GM12878 (cell line): ENCODE results near the gene CADPS.

Source experiments
- CEBPB ChIP-seq, 2 experiments: fragments of 150-350 bp in 1 of 2; IDR thresholded peaks; 2 replicates each; pipeline ENCODE4 v1.6.1; 2012 to 2014; ENCODE audit warnings: low read depth in 2 of 2, low read length in 2 of 2, borderline replicate concordance in 1 of 2, inconsistent platforms in 1 of 2
- CREM ChIP-seq: IDR thresholded peaks from 2 replicates; pipeline ENCODE4 v1.6.1; 2014; ENCODE audit warnings: antibody characterized with exemption, low read depth
- CTCF ChIP-seq, 3 experiments: IDR thresholded peaks in 2 of 3; conservative IDR thresholded peaks in 1 of 3; 2 replicates each; pipeline ENCODE4 v1.5.1; 2011; ENCODE audit warnings: low read depth in 3 of 3, low read length in 3 of 3, mild to moderate bottlenecking in 3 of 3, control low read depth in 2 of 3, moderate library complexity in 2 of 3, inconsistent platforms in 1 of 3, mixed read lengths in 1 of 3; ENCODE audit not compliant: control insufficient read depth in 2 of 3, insufficient read depth in 1 of 3; ENCODE audit errors: extremely low read depth in 1 of 3
- ESRRA ChIP-seq: IDR thresholded peaks from 2 replicates; pipeline ENCODE4 v1.6.1; 2012; ENCODE audit warnings: mild to moderate bottlenecking, low read length, improper control_type of control experiment
- KDM1A ChIP-seq: fragments of 200-600 bp; sonication (generic); IDR thresholded peaks from 2 replicates; pipeline ENCODE4 v1.6.1; 2016; ENCODE audit warnings: borderline replicate concordance
- MXI1 ChIP-seq: fragments of 150-350 bp; IDR thresholded peaks from 2 replicates; pipeline ENCODE4 v1.6.1; 2011; ENCODE audit warnings: low read depth, mild to moderate bottlenecking, inconsistent platforms, low read length, improper control_type of control experiment
- PAX5 ChIP-seq: IDR thresholded peaks from 2 replicates; pipeline ENCODE4 v1.6.1; 2011; ENCODE audit warnings: low read depth, low read length, borderline replicate concordance
- POLR2A ChIP-seq: IDR thresholded peaks from 2 replicates; pipeline ENCODE4 v1.6.1; 2011; ENCODE audit warnings: low read depth, mild to moderate bottlenecking, low read length

- TF ChIP-seq CTCF (IDR thresholded peaks at IDR 0.05 in 2 of 3, conservative IDR thresholded peaks at IDR 0.05 in 1 of 3; ENCODE audit: control insufficient read depth in 2 of 3, extremely low read depth in 1 of 3, insufficient read depth in 1 of 3, low read depth in 3 of 3, low read length in 3 of 3), result no peak
- no peak for TF ChIP-seq KDM1A
- TF ChIP-seq CEBPB (IDR thresholded peaks at IDR 0.05; ENCODE audit: borderline replicate concordance in 1 of 2, low read depth in 2 of 2, low read length in 2 of 2), result no peak
- TF ChIP-seq PAX5, result no peak
- TF ChIP-seq ESRRA, result no peak
- no peak for TF ChIP-seq MXI1
- no peak for TF ChIP-seq POLR2A
- TF ChIP-seq CREM, result no peak
Measured at GRCh38 chr3:62818347-62818746, 56.9 kb downstream of the CADPS start.
